IMR-90 (cell line): ENCODE measurements around the gene ITGA1. TPM values are rescaled to one million over a fixed set of nuclear protein-coding genes. Genes with fewer than 3 reads are reported as not detected.

Experiments
- ATAC-seq: fragments of 200-7000 bp; cut with Tn5 transposase; 2 replicates; pipeline ENCODE4 v1.9.1; 2020; ENCODE audit warnings: low read depth, mild to moderate bottlenecking, moderate library complexity
- BruUV-seq: library from RNA; stranded (reverse); fragments of 400-500 nt; replicated peaks from 2 replicates; lab custom pipeline; 2021; lab: Mats Ljungman, UMichigan
- CTCF ChIA-PET: fragments of 300-600 bp; formaldehyde crosslinking; extraction: SDS; loops from one replicate; lab custom pipeline; 2021; ENCODE audit warnings: antibody characterized with exemption; lab: Yijun Ruan, JAX
- POLR2A ChIA-PET: fragments of 300-600 bp; sonication (Branson Sonifier 250); formaldehyde crosslinking; loops from one replicate; lab custom pipeline; 2022; ENCODE audit warnings: antibody characterized with exemption; ENCODE audit not compliant: unreplicated experiment; lab: Charles Lee
- DNase-seq: peaks from one replicate; pipeline ENCODE4 v3.0.0; 2013
- H2AFZ ChIP-seq: replicated peaks from 2 replicates; pipeline ENCODE3; 2013; ENCODE audit warnings: low read length, mild to moderate bottlenecking; ENCODE audit not compliant: poor library complexity
- H2AK5ac ChIP-seq: 2 replicates; pipeline ENCODE4 v1.6.1; 2013; ENCODE audit warnings: low read depth, low read length, inconsistent platforms
- H2AK9ac ChIP-seq: replicated peaks from 2 replicates; pipeline ENCODE3; 2013; ENCODE audit warnings: mild to moderate bottlenecking, low read depth, low read length, moderate library complexity; ENCODE audit not compliant: poor library complexity
- H2BK120ac ChIP-seq: 2 replicates; pipeline ENCODE4 v1.6.1; 2013; ENCODE audit warnings: low read depth, low read length, inconsistent platforms
- H2BK15ac ChIP-seq: 3 replicates; pipeline ENCODE4 v1.6.1; 2013; ENCODE audit warnings: low read depth, low read length, inconsistent platforms
- H2BK20ac ChIP-seq: 2 replicates; pipeline ENCODE4 v1.6.1; 2013; ENCODE audit warnings: low read depth, mild to moderate bottlenecking, inconsistent platforms, low read length, moderate library complexity
- H2BK5ac ChIP-seq: 2 replicates; pipeline ENCODE4 v1.6.1; 2013; ENCODE audit warnings: mild to moderate bottlenecking, low read depth, low read length, inconsistent platforms; ENCODE audit not compliant: poor library complexity, severe bottlenecking
- H3K14ac ChIP-seq: replicated peaks from 2 replicates; pipeline ENCODE4 v1.6.1; 2013; ENCODE audit warnings: low read depth, low read length, inconsistent platforms
- H3K18ac ChIP-seq: 2 replicates; pipeline ENCODE4 v1.6.1; 2013; ENCODE audit warnings: low read depth, low read length, control low read depth
- H3K23ac ChIP-seq: 2 replicates; pipeline ENCODE4 v1.6.1; 2013; ENCODE audit warnings: low read depth, low read length, inconsistent platforms
- H3K27ac ChIP-seq: 2 replicates; pipeline ENCODE4 v1.5.1; 2013; ENCODE audit warnings: mild to moderate bottlenecking, control low read depth, low read length; ENCODE audit not compliant: insufficient read depth
- H3K27me3 ChIP-seq: 2 replicates; pipeline ENCODE4 v1.6.1; 2013; ENCODE audit warnings: low read length; ENCODE audit not compliant: control insufficient read depth, insufficient read depth
- H3K36me3 ChIP-seq: 2 replicates; pipeline ENCODE4 v1.6.1; 2013; ENCODE audit warnings: low read length, mixed read lengths; ENCODE audit not compliant: control insufficient read depth, insufficient read depth
- H3K4ac ChIP-seq: 2 replicates; pipeline ENCODE4 v1.6.1; 2013; ENCODE audit warnings: low read depth, low read length, inconsistent platforms
- H3K4me1 ChIP-seq: 2 replicates; pipeline ENCODE4 v1.6.1; 2013; ENCODE audit warnings: low read length, mixed read lengths; ENCODE audit not compliant: control insufficient read depth, insufficient read depth
- H3K4me2 ChIP-seq: 2 replicates; pipeline ENCODE4 v1.6.1; 2013; ENCODE audit warnings: low read depth, mild to moderate bottlenecking, control low read depth, low read length, moderate library complexity
- H3K4me3 ChIP-seq: 2 replicates; pipeline ENCODE4 v1.5.1; 2013; ENCODE audit warnings: low read depth, mild to moderate bottlenecking, control low read depth, low read length, moderate library complexity; ENCODE audit not compliant: insufficient read depth
- H3K56ac ChIP-seq: 2 replicates; pipeline ENCODE4 v1.6.1; 2013; ENCODE audit warnings: low read length, inconsistent platforms; ENCODE audit not compliant: insufficient read depth; ENCODE audit errors: extremely low read depth
- H3K79me1 ChIP-seq, 2 experiments: 2 replicates each; pipeline ENCODE4 v1.6.1; 2013; ENCODE audit warnings: low read length in 2 of 2, inconsistent platforms in 1 of 2, low read depth in 1 of 2
- H3K9ac ChIP-seq: 2 replicates; pipeline ENCODE4 v1.6.1; 2013; ENCODE audit warnings: low read depth, low read length, control low read depth
- H3K9me1 ChIP-seq: 2 replicates; pipeline ENCODE4 v1.6.1; 2013; ENCODE audit warnings: low read length, inconsistent platforms; ENCODE audit not compliant: insufficient read depth
- H3K9me3 ChIP-seq: 2 replicates; pipeline ENCODE4 v1.6.1; 2013; ENCODE audit warnings: low read length; ENCODE audit not compliant: control insufficient read depth, insufficient read depth
- H4K20me1 ChIP-seq: 2 replicates; pipeline ENCODE4 v1.6.1; 2013; ENCODE audit warnings: low read length, inconsistent platforms; ENCODE audit not compliant: insufficient read depth
- H4K5ac ChIP-seq: 2 replicates; pipeline ENCODE4 v1.6.1; 2013; ENCODE audit warnings: mild to moderate bottlenecking, low read depth, low read length, control low read depth
- H4K8ac ChIP-seq, 2 experiments: 2 replicates each; pipeline ENCODE4 v1.6.1; 2013; ENCODE audit warnings: low read depth in 2 of 2, low read length in 2 of 2, control low read depth in 1 of 2, inconsistent platforms in 1 of 2
- H4K91ac ChIP-seq: 2 replicates; pipeline ENCODE4 v1.6.1; 2013; ENCODE audit warnings: low read depth, low read length, inconsistent platforms; ENCODE audit not compliant: insufficient read depth
- SMC3 ChIP-seq: fragments of 150-350 bp; IDR thresholded peaks from 2 replicates; pipeline ENCODE4 v1.6.1; 2016; ENCODE audit warnings: low read depth, mild to moderate bottlenecking, antibody characterized with exemption, low read length, moderate library complexity
- dilution Hi-C: fragments of 300-500 bp; cut with HindIII; formaldehyde crosslinking; loops from one replicate; pipeline ENCODE4 v1.14.3; 2018; ENCODE audit warnings: low sequenced_read_pairs; ENCODE audit not compliant: unreplicated experiment
- in situ Hi-C: fragments of 300-500 bp; cut with MboI; formaldehyde crosslinking; loops from 3 replicates; pipeline ENCODE4 v1.14.3; 2019; ENCODE audit warnings: low sequenced_read_pairs, inconsistent platforms, mixed read lengths
- intact Hi-C: fragments of 100-400 bp; cut with micrococcal nuclease; formaldehyde crosslinking; loops from 2 replicates; pipeline ENCODE4 v1.10.0; 2022
- polyA plus RNA-seq, 3 experiments: library from polyadenylated mRNA; depleted of rRNA; stranded (reverse); fragments of >200 nt; gene quantifications; 2 replicates each; pipeline ENCODE4 v1.2.3, GENCODE V29; 2012; ENCODE audit warnings: low replicate concordance in 1 of 3
- total RNA-seq: library from RNA; depleted of rRNA; stranded (reverse); fragments of >200 nt; gene quantifications from 2 replicates; pipeline ENCODE4 v1.2.3, GENCODE V29; 2012

Gene ITGA1
- total and polyA plus RNA-seq, 2 of the 4 experiments (the other 2 are of a cell fraction), result 22.3 to 95.2 TPM

GRCh38 chr5:52796031-52796430 is 8.3 kb downstream of the ITGA1 start:
- no TSS peak for BruUV-seq
- no peaks in the 10 kb centered on the region for H3K9me1 ChIP-seq

More at GRCh38 chr5:52796031-52796430, 8.3 kb downstream of the ITGA1 start:
- Histone ChIP-seq H3K4me3 (no peak overlapping the region), H3K56ac (no peak overlapping the region), H3K79me1 (peaks cover 0 to 31% of the 10 kb centered on the region in 2 experiments; a peak in 2 of 4 replicates), H3K4me1 (peaks cover 4% of the 10 kb centered on the region; the same call in 1 of the 2 replicates), H2AK5ac (no peak overlapping the region), H4K8ac (no peak overlapping the region), H2AFZ (no peak overlapping the region), H2BK15ac (no peak overlapping the region), H3K18ac (no peak overlapping the region), H4K5ac (no peak overlapping the region), H3K23ac (no peak overlapping the region), H3K36me3 (peaks cover 3% of the 10 kb centered on the region), H3K4me2 (no peak overlapping the region), H4K91ac (no peak overlapping the region), H3K4ac (no peak overlapping the region), H3K27me3 (no peaks in the 10 kb centered on the region), H3K27ac (no peak overlapping the region), H3K9ac (no peak overlapping the region), H2AK9ac (no peak overlapping the region), H3K9me3 (no peaks in the 10 kb centered on the region), H2BK5ac (peak overlapping the region; percentile 27), H3K14ac (no peak overlapping the region), H4K20me1 (peaks cover 25% of the 10 kb centered on the region), H2BK120ac (no peak overlapping the region), H2BK20ac (no peak overlapping the region)
- ChIA-PET POLR2A (no interaction called here), CTCF (interaction anchor here (1.3 kb wide), 1 partner anchor 103 kb away, joined by 3 read pairs; no protein-coding TSS in a partner anchor)
- DNase-seq (no peak), ATAC-seq (no peak)
- dilution Hi-C loops, result no loop called here
- intact Hi-C loops, result no loop called here
- no peak for TF ChIP-seq SMC3
- in situ Hi-C loops, result no loop called here
